ENCODE results near the gene FGFBP3. TPM values are rescaled to one million over a fixed set of nuclear protein-coding genes. Genes with fewer than 3 reads are reported as not detected.

The FGFBP3 gene
- total RNA-seq, 6 experiments from 2014 or later: 0.10 to 0.55 (median 0.20) TPM; not detected in 1

DNA sequence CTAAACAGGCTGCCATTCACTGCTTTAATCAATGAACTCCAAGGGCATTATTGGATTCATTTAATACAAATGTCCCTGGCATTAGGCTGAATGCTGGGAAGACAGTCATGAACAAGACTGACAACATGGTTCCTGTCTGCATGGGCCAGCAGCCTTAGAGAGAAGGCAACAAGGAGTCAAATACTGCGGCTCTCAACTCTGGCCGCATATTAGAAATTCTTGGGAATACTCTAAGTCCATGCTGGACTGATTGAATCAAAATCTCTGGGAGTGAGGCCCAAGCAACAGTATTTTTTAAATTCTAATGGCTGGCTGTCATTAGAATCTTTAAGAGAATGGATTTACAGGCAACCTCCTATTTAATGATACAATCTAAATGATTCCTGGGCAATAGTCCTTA, 34.1 kb downstream of the FGFBP3 start:
- H3K36me3 ChIP-seq: no peaks in the 10 kb centered on the region
- no peak for TF ChIP-seq POLR2A (IDR thresholded peaks at IDR 0.05)
- ATAC-seq: no peak
- no peaks in the 10 kb centered on the region for H3K9me3 ChIP-seq
- DNase-seq: no peak
- no peak overlapping the region for H3K4me3 ChIP-seq
- H3K4me1 ChIP-seq: no peaks in the 10 kb centered on the region
- H3K27me3 ChIP-seq: no peaks in the 10 kb centered on the region
- intact Hi-C loops (cut with DNase I): no loop called here
- 100% methylated on average over 2 of the region's 2 CpGs for WGBS (ENCODE audit: insufficient coverage, low coverage, low lambda C conversion rate, missing lambda C conversion rate)
- no peak overlapping the region for H3K27ac ChIP-seq

DNA sequence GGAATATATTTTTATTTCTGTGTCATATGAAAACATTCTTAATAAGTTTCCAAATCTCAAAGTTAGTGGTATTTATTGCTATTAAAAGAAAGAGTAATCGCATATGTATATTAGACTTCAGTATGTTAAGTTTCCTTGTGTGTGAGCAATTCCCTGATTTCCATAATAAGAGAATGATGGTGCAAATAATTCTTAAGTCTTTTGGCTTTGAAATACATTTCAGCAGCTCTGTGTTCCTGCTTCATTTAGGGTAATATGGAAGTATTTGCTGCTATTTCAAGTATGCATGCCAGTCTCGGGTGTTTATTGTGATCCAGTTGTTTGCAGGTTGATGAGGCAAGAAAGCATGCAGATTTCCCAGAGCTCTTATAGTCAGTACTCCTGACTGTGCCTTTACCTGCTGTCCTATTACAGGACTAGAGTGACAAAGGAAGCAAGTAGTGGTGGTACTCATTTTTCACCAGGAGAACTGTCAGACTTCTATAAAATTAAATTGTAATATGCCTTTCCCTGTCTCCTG, 43.7 kb downstream of the FGFBP3 start:
- intact Hi-C loops (cut with DNase I): no loop called here
- H3K4me1 ChIP-seq: no peaks in the 10 kb centered on the region
- H3K27ac ChIP-seq: no peak overlapping the region
- DNase-seq (no peak), ATAC-seq (no peak)
- H3K4me3 ChIP-seq: no peak overlapping the region
- 94% methylated on average over 2 of the region's 2 CpGs for WGBS (ENCODE audit: insufficient coverage, low coverage, low lambda C conversion rate, missing lambda C conversion rate)
- no peaks in the 10 kb centered on the region for H3K9me3 ChIP-seq
- peaks cover 0 to 41% (median 11%) of the 10 kb centered on the region in 4 donors for H3K36me3 ChIP-seq
- no peaks in the 10 kb centered on the region for H3K27me3 ChIP-seq
- no peak for TF ChIP-seq POLR2A (IDR thresholded peaks at IDR 0.05)
- TF ChIP-seq, protein P1, sequence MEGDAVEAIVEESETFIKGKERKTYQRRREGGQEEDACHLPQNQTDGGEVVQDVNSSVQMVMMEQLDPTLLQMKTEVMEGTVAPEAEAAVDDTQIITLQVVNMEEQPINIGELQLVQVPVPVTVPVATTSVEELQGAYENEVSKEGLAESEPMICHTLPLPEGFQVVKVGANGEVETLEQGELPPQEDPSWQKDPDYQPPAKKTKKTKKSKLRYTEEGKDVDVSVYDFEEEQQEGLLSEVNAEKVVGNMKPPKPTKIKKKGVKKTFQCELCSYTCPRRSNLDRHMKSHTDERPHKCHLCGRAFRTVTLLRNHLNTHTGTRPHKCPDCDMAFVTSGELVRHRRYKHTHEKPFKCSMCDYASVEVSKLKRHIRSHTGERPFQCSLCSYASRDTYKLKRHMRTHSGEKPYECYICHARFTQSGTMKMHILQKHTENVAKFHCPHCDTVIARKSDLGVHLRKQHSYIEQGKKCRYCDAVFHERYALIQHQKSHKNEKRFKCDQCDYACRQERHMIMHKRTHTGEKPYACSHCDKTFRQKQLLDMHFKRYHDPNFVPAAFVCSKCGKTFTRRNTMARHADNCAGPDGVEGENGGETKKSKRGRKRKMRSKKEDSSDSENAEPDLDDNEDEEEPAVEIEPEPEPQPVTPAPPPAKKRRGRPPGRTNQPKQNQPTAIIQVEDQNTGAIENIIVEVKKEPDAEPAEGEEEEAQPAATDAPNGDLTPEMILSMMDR (IDR thresholded peaks at IDR 0.05): no peak

DNA sequence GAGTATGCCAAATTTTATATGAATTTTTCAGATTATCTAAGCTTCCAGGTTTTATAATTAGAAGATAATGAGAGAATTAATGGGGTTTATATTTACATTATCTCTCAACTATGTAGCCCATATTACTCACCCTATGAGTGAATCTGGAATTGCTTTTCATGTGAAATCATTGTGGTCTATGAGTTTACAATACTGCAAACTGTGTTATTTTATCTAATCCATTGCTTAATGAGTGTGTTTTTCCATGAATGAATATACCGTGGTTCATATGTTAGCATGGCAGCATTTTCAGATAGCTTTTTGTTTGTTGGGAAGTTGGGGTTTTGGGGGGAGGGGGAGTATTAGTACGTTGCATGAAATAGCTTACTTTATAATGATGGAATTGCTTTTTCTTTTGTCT, 44.5 kb downstream of the FGFBP3 start:
- H3K36me3 ChIP-seq: peaks cover 0 to 50% (median 17%) of the 10 kb centered on the region in 4 donors
- ATAC-seq (no peak), DNase-seq (no peak)

DNA sequence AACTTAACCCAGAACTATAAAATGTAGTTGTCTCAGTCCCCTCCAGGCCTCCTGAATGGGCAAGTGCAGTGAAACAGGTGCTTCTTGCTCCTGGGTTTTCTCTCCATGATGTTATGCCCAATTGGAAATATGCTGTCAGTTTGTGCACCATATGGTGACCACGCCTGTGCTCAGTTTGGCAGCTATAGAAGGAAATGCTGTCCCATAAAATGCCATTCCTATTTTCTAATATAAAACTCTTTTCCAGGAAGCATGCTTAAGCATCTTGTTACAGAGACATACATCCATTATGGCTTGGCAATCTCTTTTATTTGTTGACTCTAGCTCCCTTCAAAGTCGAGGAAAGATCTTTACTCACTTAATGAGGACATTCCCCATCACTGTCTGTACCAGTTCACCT, 45.2 kb downstream of the FGFBP3 start:
- H3K9me3 ChIP-seq: no peaks in the 10 kb centered on the region
- H3K36me3 ChIP-seq: peaks cover 0 to 56% (median 20%) of the 10 kb centered on the region in 4 donors
- TF ChIP-seq POLR2A (IDR thresholded peaks at IDR 0.05): no peak
- TF ChIP-seq, protein P1 (IDR thresholded peaks at IDR 0.05): no peak
- intact Hi-C loops (cut with DNase I): no loop called here
- ATAC-seq (no peak), DNase-seq (no peak)
- H3K4me1 ChIP-seq: no peaks in the 10 kb centered on the region
- H3K4me3 ChIP-seq: no peak overlapping the region
- H3K27me3 ChIP-seq: no peaks in the 10 kb centered on the region
- H3K27ac ChIP-seq: no peak overlapping the region
- 59% methylated on average over 2 of the region's 2 CpGs for WGBS (ENCODE audit: insufficient coverage, low coverage, low lambda C conversion rate, missing lambda C conversion rate)

More for the DNA sequence above, 44.5 kb downstream of the FGFBP3 start:
- H3K4me3 ChIP-seq: no peak overlapping the region
- H3K9me3 ChIP-seq: no peaks in the 10 kb centered on the region
- H3K27ac ChIP-seq: no peak overlapping the region
- intact Hi-C loops (cut with DNase I): no loop called here
- H3K27me3 ChIP-seq: no peaks in the 10 kb centered on the region
- WGBS (ENCODE audit: insufficient coverage, low coverage, low lambda C conversion rate, missing lambda C conversion rate): 80% methylated on average over 2 of the region's 2 CpGs
- TF ChIP-seq POLR2A (IDR thresholded peaks at IDR 0.05): no peak
- TF ChIP-seq, protein P1 (IDR thresholded peaks at IDR 0.05): no peak
- no peaks in the 10 kb centered on the region for H3K4me1 ChIP-seq

DNA sequence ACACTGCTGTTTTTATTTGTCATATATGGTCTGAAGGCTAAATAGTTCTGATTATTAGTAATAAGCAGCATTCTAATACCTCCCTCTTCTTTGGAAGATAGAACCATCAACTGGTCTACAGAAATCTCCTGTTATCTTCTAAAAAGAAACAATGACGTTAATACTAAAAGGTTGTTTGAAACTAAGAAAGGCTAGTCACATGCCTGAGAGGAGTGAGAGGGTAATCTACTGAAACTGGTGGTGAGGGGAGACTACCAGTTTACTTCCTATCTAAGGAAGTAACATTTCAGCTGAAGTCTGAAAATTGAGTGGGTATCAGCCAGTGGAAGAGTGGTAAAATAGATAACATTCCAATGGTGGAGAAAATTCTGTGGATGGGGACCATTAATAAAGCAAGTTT, 48.4 kb downstream of the FGFBP3 start:
- ATAC-seq: no peak
- WGBS (ENCODE audit: insufficient coverage, low coverage, low lambda C conversion rate, missing lambda C conversion rate): 71% methylated on average over 1 of the region's 1 CpG
- intact Hi-C loops (cut with DNase I): no loop called here

More for the DNA sequence above, 48.4 kb downstream of the FGFBP3 start:
- no peak for DNase-seq
- Histone ChIP-seq H3K36me3 (peaks cover 0 to 86% (median 34%) of the 10 kb centered on the region in 4 donors), H3K4me3 (no peak overlapping the region), H3K27me3 (no peaks in the 10 kb centered on the region), H3K9me3 (no peaks in the 10 kb centered on the region), H3K27ac (no peak overlapping the region), H3K4me1 (no peaks in the 10 kb centered on the region)
- TF ChIP-seq, protein P1 (IDR thresholded peaks at IDR 0.05): no peak
- TF ChIP-seq POLR2A (IDR thresholded peaks at IDR 0.05): no peak
